HG03103 (cell line): Measurements from ENCODE around the gene POLE.
A peak's percentile ranks its signal among the peaks of the same experiment; 100 is the strongest.

Experiments used
- ATAC-seq: cut with Tn5 transposase; IDR thresholded peaks from one replicate; pipeline ENCODE4 v1.9.1; 2021; ENCODE audit warnings: low read depth; ENCODE audit not compliant: unreplicated experiment

The POLE gene, protein sequence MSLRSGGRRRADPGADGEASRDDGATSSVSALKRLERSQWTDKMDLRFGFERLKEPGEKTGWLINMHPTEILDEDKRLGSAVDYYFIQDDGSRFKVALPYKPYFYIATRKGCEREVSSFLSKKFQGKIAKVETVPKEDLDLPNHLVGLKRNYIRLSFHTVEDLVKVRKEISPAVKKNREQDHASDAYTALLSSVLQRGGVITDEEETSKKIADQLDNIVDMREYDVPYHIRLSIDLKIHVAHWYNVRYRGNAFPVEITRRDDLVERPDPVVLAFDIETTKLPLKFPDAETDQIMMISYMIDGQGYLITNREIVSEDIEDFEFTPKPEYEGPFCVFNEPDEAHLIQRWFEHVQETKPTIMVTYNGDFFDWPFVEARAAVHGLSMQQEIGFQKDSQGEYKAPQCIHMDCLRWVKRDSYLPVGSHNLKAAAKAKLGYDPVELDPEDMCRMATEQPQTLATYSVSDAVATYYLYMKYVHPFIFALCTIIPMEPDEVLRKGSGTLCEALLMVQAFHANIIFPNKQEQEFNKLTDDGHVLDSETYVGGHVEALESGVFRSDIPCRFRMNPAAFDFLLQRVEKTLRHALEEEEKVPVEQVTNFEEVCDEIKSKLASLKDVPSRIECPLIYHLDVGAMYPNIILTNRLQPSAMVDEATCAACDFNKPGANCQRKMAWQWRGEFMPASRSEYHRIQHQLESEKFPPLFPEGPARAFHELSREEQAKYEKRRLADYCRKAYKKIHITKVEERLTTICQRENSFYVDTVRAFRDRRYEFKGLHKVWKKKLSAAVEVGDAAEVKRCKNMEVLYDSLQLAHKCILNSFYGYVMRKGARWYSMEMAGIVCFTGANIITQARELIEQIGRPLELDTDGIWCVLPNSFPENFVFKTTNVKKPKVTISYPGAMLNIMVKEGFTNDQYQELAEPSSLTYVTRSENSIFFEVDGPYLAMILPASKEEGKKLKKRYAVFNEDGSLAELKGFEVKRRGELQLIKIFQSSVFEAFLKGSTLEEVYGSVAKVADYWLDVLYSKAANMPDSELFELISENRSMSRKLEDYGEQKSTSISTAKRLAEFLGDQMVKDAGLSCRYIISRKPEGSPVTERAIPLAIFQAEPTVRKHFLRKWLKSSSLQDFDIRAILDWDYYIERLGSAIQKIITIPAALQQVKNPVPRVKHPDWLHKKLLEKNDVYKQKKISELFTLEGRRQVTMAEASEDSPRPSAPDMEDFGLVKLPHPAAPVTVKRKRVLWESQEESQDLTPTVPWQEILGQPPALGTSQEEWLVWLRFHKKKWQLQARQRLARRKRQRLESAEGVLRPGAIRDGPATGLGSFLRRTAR (N-terminal part only)

DNA sequence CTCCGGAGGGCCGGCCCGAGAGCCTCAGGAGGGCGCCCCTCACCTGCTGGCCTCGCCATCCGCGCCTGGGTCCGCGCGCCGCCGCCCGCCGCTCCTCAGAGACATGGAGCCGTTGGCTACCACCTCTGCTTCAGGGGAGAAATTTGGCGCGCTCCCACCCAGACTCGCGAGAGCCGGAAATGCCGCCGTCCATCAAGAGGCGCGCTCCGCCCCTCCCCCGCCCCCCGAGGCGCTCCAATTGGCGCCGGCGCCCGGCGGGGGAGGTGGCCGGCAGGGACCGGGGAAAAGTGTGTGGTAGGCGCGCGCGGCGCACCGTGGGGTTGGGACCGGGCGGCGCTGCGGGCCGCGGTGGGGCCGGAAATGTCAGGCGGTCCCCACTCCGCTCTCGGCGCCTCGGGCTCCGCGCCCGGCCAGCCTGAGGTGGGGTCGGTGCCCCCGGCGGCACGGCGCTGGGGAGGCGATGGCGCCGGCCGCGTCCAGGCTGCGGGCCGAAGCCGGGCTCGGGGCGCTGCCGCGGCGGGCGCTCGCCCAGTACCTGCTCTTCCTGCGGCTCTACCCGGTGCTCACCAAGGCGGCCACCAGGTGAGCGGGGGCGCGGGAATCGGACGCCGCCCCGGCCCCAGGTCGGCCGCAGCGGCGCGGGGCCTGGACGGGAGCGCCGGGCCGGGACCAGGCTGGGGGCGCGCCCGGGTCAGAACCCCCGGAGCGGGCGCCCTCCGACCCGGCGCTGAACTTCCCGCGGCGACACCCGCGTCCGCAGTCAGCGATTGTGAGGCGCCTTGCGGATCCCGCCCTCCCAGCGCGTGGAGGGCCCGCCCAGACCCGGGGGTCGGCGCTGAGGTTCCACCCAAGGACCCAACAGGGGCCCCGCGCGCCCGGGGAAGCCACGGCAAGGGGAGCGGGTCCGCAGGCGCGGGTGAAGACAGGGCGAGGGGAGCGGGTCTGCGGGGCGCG, at the start of gene POLE, which contains the start of gene PXMP2:
TSS of gene POLE (minus strand) at position 132 of the 954 bp plus-strand sequence. CDS start at position 105, 27 bp downstream.
TSS of gene PXMP2 (plus strand) at position 377 of the 954 bp plus-strand sequence. CDS start at position 461, 84 bp downstream.
- ATAC-seq: peak; percentile 89

GRCh38 chr12:132736913-132737312, 49.8 kb upstream of the POLE start:
- no peak for ATAC-seq

DNA sequence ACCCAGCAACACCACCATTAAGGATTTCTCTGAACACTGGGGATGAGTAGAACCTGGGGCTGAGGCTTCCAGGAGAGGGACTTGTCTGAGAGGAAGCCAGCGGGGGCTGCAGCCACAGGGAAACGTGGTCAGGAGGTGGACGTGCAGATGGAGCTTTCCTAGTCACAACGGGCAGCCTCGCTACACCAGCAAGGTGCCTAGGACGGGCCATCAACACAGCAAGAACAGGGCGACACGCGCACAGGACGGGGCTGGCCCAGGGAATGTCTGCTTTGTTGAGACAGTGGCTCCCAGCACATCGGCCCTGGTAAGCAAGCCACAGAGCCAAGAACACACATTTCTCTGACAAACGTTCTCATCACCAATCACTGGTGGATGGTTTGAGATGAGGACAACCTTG, 49.2 kb upstream of the POLE start:
- no peak for ATAC-seq

GRCh38 chr12:132735496-132735895, 48.4 kb upstream of the POLE start:
- ATAC-seq: no peak

DNA sequence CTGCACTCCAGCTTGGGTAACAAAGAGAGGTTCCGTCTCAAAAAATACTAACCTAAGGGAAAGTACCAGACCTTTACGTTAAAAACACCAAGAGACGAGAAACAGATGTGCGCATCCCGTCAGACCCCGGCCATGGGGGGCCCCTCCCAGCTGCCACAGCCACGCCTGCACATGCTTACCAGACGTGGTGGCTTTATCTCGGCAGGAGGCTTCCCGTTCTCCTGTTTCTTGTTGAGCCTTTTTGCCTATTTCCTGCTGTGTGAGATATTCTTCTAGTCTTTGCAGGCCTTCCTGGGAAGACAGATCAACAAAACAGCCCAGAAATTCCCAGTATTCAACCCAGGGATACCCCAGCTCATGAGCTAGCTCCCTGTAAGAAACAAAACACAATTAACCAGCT, 47.1 kb upstream of the POLE start:
- ATAC-seq: no peak

- ATAC-seq: no peak
These were observed 44.4 kb upstream of the POLE start for GRCh38 chr12:132731574-132731973.

GRCh38 chr12:132730353-132730752, 43.2 kb upstream of the POLE start:
- no peak for ATAC-seq

DNA sequence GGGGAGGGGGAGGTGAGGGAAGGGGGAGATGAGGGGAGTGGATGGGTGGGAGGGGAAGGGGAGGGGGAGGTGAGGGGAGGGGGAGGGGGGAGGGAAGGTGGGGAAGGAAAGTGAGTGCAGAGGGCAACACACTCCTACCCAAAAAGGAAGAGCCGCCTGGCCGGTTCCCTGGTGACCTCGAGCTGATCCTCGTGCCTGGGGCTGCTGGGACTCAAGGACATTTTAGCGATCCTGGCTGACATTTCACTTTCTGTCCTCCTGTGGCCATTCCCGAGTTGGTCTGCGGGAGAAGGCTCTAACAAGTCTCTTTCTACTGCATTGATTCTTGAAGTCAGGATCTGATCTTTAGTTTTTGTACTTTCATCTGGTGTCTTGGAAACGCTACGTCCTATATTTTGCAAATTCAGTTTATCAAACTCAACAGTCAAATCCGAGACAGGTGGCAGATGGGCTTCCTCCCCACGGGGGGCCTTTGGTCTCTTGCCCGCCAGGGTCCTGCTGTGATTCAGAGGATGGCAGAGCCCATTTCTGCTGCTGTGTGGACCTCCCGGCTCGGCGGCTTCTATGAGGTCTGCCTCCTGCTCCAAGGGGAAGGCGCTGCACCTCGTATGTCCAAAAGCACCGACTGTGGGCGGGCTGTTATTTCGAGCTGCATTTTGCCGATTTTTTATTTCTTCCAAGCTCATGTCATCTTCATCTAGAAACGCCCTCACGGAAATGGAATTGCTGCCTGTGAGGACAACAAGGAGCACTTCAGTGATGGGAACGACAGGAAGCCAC, 42.6 kb upstream of the POLE start:
- ATAC-seq: no peak

DNA sequence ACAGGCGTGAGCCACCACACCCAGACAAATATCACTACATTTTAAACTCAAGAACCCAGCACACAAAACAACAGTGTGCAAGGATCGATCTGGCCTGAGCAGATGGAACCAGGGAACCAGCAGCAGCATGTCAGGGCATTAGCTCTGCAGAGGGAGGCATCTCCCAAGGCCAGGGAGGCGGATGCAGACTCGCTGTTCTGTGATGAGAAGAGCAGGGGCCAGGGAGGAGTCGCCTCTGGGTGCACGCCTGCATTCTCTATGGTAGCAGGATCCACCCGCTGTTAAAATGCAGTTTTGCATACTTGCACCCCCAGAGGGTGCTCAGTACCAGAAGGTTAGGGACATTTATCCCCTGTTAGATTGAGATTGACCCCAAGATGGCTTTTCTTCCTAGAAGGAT, 41.4 kb upstream of the POLE start:
- ATAC-seq: no peak

DNA sequence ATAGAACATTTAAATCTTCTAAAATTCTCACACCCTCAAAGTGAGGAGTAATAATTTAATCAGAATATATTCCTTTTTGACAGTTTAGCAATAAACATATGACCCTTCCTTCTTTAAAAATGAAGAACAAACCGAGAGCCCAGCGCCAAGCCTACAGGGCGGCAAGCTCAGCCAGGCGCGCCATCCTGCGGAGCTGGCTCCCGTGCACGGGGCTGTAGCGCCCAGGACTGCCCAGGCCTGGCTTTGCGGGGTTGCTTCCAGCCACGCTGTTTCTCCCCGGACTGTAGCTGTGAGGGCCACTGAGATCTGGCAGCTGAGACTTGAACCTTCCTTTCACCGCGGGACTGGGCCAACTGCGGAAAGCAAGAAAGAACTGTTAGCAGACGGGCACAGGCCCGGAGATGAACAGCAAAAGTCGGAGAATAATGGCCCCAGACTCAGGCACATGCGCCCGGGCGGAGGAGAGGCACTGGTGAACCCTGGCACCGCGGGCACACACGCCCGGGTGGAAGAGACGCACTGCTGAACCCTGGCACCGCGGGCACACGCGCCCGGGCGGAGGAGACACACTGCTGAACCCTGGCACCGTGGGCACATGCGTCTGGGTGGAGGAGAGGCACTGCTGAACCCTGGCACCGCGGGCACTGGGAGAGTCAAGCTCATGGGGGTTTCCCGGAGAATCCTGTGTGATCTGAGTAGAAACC, 40.1 kb upstream of the POLE start:
- ATAC-seq: no peak

GRCh38 chr12:132726386-132726785, 39.2 kb upstream of the POLE start:
- no peak for ATAC-seq

DNA sequence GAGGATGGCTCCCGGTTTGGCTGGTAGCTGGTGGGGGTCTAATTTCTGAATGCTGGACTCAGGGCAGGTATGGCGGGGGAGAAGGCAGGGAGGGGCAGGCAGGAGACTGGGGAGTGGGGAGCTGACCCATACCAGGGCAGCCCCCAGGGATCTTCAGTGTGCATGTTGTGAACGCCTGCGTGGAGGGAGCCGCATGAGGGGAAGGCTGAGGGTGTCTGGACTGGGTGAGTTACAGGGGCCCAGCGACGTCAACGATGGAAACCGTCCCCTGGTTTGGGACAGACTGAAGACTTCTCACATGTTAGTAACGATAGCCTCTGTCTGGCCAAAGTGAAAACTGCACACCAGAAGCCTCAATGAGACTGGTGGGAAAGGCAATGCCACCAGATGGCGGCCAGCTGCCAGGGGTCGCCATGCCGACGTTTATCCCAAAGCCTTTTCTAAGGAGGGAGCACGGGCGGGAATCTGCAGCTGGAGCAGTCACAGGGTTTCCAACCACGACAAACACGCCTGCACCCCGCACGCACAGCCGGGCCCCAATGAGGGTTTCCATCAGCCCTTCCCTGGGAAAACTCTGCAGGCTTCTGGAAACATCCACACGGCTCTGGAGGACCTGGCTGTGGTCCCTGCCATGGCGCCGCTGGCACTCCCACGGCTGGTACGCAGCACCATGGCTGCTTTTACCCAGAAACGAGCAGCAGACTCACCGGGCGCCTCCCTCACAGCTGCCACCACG, 37.5 kb upstream of the POLE start:
- no peak for ATAC-seq

DNA sequence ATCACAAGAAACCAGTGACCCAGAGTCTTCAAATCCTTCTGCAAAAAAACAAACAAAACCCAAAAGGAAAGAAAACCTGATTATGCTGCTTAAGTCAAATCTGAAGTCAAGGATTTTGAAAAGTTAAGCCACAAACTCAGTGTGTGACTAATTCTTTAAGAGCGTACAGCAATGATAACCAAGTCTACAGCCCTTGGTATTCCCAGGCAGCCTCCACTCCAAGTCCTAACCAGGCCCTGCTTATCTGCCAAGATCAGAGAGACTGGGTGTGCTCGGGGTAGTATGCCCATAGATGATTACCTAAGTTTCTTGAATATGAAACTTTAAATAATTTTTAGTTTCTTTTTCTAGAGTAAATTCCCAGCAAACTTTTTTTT, 36.6 kb upstream of the POLE start:
- no peak for ATAC-seq

DNA sequence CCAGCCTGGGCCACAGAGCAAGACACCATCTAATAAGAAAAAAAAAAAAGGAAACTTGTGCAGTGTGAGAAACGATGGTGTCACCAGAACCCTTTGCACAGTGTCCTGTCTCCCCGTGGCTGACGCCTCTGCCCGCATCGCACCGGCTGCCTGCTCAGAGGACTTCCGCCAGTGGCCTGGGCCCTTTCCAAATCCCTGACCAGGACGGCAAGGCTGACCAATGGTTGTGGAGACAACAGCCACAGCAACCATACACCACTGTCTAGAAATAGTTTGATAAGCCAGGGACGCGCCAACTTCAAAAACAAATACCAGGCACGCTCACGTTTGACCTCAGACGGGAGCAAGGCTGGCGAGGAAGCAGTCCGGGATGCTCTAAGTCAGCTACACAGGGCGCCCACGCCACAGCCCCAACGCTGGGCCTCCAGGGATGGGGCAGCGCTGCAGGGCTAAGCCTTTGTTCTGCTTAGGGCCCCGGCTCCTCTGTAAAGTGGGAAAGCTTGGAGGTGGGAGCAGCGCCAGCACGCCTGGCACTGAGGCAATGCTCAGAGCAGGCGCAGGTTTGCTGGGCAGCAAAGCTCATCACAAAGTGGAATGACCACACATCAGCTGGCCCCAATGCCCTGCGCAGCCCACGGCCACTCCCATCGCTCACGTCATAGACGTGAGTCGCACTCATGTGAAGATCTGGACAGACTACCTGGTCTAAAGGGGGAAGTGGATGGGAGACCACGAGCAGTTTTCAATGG, 36.0 kb upstream of the POLE start:
- ATAC-seq: no peak

DNA sequence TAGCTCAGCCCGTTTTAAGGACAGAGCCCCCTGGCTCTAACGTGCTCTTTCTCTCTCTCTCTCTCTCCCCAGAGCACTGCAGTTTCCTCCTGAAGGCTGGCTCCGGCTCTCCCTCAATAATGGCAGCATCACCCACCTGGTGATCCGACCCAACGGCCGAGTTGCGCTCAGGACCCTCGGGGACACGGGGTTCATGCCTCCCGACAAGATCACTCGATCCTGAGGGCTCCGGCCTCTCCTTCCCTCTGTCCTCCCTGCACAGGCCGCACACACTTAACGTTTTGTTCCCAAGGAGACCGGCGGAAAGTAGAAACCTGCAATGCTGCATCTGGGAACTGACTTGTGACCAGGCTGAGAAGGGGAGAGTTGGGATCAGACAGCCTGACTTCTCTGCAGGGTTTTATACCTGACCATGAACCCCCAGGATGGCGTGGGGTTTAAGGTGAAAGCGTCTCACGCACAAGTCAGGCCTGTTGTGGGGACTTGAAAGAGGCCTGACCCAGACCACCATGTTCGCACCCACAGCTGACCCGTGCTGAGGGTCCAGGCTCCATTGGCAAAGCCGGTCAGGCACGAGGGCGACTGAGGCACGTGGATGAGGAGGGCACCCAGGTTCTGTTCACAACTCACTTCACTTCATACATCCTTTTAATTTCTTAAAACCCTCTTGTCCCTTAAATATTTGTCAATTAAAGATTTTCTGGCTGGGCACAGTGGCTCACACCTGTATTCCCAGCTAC, 33.6 kb upstream of the POLE start:
- no peak for ATAC-seq

- ATAC-seq: no peak
These were observed 32.8 kb upstream of the POLE start for GRCh38 chr12:132719954-132720324.
